ENCODE measurements around the gene DCLK3.

Gene DCLK3, protein sequence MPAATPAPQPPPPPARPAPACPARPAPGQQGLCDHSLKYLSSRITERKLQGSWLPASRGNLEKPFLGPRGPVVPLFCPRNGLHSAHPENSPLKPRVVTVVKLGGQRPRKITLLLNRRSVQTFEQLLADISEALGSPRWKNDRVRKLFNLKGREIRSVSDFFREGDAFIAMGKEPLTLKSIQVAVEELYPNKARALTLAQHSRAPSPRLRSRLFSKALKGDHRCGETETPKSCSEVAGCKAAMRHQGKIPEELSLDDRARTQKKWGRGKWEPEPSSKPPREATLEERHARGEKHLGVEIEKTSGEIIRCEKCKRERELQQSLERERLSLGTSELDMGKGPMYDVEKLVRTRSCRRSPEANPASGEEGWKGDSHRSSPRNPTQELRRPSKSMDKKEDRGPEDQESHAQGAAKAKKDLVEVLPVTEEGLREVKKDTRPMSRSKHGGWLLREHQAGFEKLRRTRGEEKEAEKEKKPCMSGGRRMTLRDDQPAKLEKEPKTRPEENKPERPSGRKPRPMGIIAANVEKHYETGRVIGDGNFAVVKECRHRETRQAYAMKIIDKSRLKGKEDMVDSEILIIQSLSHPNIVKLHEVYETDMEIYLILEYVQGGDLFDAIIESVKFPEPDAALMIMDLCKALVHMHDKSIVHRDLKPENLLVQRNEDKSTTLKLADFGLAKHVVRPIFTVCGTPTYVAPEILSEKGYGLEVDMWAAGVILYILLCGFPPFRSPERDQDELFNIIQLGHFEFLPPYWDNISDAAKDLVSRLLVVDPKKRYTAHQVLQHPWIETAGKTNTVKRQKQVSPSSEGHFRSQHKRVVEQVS

DNA sequence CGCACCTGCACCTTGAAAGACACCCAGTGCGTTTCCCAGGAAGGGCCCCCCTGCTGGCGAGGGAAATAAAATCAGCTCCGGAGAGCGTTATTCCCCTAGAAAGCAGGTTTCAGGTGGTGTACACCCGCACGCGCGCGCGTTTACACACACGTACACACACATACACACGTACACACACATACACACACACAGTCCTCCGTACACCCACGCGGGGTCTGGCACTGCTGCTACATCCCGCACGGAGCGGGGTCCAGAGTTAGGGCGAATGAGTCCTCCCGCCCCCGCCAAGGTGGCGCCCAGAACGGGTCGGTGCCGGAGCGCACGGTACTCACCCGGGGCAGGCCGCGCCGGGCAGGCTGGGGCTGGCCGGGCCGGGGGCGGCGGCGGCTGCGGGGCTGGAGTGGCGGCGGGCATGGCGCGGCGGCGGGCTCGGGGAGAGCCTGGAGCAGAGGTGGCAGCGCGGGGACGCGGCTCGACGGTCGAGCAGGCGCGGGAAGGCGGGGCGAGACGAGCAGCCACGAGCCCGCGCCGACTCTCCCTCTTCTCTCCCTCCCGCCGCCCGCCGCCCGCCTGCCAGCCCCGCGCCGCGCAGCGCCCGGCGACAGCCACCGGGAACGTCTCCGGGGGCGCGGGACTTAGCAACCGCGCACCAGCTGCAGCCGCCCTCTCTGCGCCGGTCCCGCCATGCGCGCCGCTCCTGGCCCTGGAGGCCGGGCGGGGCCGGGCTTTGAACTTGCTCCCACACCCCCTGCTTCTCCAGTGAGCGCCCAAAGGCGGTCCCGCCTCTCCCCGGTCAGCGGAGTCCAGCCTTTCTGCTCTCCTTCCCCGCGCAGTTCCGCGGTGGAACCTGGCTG is at the start of gene DCLK3:
Gene DCLK3, minus strand, starts transcription at position 704 of the 854 bp plus-strand sequence. Its CDS starts 290 bp downstream, at position 414.
- no peak for DNase-seq

DNA sequence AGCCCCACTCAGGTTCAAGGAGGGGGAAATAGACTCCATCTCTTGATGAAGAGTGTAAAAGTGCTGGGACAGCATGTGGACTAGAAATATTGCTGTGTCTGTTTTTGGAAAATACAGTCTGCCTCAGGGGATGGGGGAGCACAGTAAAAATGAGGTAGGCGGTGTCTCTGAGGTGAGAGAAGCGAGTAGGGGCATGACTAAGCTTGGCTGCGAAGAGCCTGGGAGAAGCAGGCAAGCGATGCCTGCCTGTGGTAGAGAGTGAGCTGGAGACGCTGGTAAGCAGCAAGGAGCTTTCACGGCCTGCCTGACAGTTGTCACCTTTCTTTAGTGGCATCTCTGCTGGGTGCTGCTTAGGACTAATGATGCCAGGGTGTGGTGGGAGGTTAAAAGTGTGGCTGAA is 49.0 kb upstream of the DCLK3 start:
- DNase-seq: no peak

DNA sequence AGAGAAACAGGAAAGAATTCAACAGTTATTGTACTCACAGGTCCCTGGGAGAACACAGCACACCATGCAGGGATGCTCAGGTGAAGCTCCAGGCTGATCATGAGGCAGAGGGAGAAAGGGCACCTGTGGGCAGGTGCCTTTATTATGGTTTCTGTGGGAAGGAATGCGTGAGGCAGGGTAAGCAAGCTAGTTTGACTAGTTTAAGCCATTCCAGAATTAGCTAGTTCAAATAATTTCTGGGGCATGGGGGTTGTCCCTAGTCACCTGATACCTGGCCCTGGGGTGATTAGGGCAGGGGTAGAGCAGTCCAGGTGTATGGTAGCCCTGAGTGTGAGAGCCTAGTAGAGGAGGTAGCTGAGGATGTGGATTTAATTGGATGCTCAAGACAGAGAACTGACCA is 47.9 kb upstream of the DCLK3 start:
- no peak for DNase-seq

DNA sequence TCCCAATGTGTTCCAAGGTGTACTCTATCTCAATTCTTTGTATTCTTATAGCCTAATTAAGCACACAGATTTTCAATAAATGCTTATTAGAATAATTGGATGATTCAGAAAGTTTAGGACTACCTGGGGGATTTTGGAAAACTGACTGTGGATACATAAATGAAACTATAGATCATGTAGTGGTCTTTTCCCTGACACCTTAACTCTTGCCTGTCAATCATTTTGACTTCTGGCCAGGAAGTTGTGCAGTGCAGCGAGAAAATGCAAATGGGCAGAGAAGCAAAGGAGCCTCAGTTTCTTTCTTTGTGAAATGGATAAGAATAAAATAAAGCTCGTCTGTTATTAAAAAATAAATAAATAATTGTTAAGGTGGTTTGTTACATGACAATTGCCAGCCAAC is 47.4 kb upstream of the DCLK3 start:
- DNase-seq: no peak

DNA sequence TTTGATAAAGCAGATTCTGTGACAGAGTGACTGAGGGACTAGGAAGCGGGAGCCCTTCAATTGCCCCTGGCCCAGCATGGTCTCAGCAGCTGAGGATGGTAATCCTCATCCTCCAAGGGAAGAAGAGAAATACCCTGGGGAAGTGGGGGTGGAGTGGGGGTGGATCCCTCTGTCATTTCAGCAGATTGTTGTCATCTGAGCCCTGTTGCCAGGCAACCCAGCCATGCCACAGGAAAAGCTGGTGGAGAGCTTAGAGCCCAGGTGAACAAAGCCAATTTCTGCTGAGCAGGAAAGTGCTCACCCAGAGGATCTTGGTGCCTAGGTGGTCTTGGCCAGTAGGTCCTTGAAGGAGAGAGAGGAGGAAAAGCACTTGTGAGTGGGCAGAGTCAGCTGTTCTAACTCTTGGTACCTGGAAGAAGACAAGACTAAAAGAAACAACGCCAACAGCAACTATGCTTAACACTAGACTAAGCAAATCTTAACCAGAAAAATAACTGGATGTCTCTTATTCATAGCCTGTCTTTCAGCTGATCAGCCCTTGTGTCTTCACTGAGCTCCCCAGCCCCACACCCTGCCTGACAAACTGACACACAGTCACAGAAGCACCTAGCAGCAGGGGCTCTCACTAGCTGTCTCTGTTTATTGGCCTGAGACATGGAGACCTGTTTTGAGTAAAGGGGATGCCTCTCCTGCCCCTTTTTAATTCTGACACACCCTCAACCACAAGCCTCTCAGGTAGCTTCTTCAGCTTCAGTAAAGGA is 40.1 kb upstream of the DCLK3 start:
- no peak for DNase-seq

DNA sequence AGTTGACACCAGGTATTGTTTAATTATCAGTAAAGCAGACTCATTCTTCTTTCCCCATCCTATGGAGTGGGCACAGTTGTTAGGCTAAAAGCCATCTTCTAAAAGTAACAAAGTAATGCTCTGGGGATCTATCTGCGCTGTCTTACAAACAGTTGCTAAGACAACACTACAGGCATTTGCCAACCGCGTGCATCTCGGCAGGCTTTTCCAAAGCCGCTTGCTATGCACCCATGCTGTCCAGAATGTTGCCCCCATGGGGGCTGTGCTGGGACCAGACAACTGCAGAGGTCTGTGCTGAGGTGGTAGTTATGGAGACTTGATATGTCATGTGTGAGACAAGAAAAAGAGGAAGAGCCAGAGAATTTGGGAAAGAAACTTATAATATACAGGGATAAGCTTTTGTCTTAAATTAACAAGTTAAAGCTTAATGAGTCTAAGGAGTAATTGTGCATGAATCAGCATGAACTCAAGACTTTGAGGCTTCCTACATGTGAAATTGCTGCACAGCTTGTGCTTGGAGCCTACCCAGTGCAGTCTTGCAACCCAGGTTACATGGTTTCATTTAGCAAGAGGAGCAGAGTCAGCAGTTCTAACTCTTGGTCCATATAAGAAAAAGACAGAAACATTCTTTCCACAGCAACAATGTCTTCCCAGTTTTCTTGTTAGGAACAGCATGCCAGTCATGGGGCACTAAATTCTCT is 38.9 kb upstream of the DCLK3 start:
- DNase-seq: no peak

DNA sequence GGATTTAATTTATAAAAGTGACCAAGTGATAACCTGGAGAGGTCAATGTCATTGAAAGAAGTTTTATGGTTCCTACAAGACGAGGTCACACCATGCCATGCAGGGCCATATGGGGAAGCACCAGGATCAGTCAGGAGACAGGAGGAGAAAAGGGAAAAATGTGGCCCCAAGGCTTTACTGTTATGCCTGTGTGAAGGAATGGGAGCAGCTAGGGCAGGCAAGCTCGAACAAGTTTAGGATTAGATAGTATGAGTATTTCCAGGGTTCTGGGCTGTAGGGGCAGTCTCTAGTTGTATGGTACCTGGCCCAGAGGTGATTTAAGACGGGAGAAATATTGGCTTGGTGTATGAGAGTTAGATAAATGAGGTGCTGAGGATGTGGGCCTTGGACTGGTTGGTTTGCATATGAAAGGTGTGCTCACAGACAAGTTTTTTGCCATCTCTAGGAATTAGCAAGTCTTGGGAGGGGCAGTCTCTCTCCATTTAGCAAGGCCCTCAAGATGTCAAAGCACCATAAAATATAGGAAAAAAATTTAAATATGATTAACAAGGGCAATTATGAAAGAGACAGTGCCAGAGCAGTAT is 36.3 kb upstream of the DCLK3 start:
- no peak for DNase-seq

DNA sequence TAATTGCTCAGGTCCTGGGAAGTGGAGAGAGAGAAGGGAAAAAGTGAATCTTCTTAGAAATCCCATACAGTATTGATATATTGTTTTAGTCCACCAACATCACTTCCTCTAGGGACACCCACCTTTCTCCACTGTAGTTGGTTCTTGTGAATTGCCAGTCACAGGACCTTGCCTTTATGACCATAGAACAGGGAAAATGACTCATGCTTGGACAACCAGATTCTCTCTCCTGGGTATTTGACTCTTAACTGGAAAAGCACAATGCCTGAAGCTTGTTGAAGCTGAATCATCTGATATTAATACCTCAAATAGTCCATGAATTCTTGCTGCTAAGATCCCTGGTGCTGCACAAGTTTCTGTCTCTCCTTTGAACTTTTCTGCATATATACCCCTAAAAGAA is 32.5 kb upstream of the DCLK3 start:
- no peak for DNase-seq

DNA sequence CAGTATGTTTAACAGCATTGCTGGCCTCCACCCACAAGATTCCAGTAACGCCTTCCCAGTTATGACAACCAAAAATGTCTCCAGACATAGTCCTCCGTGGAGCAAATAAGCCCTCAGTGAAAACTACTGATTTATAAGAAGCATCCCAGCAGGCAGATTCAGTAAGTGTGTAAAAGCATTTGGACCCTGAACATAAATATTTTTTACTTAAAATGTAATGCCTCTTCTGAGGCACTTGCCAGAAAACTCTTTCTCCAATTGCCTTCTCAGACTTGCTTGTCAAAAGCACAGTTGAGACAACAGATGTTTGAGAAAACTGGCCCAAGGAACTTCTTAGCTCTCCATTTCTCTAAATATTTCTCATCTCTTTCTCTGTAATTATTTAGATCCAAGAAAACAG is 31.8 kb upstream of the DCLK3 start:
- DNase-seq: no peak

DNA sequence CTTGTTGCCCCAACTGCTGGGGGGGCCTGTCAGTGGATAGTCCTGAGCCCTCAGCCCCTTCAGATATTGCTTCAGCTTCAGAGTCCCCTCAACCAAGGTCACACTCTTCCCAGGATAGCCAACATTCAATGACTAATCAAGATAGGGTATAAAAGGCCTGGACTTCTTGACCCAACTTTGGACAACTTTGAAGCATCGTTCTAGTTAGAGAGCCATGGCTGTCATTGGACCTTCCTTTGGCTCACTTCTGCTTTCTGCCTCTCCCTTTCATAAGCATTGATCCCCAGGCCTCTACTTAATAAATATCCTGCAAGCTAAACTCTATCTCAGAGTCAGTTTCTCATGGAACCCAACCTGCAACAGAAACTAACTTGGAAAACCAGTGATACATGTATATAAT is 31.3 kb upstream of the DCLK3 start:
- DNase-seq: no peak

DNA sequence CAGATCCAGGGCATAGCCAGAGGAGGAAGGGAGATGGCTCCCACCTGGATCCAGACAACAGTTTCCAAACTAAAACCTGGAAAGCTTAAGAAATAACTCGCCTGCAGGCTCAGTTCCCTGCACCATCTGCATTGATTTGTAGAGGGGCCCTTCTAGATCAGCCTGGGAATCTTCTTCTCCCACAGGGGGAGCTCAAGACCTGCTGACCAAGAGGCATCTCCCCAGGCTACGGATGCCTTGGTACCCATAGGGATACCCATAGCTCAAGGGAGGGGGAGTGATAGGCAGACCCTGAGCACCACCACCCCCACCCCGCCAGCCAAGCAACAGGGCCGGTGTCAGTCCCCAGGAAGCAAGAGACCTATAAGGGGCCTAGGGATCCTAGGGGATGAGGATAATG is 28.0 kb upstream of the DCLK3 start:
- no peak for DNase-seq

DNA sequence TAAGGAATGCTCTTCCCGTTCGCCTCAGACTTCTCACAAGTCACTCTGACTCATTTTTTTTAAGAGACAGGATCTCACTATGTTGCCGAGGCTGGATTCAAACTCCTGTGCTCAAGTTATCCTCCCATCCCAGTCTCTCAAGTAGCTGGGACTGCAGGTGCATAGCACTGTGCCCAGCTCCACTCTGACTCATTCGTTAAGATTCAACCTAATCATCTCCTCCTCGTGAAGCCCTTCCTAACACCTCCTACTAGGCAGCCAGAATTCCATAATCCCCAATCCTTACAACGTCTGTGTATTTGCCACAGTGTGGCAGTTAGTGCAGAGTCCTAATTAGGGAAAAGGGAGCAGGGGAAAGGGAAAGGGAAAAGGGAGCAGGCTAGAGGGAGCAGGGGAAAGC is 26.4 kb upstream of the DCLK3 start:
- no peak for DNase-seq

DNA sequence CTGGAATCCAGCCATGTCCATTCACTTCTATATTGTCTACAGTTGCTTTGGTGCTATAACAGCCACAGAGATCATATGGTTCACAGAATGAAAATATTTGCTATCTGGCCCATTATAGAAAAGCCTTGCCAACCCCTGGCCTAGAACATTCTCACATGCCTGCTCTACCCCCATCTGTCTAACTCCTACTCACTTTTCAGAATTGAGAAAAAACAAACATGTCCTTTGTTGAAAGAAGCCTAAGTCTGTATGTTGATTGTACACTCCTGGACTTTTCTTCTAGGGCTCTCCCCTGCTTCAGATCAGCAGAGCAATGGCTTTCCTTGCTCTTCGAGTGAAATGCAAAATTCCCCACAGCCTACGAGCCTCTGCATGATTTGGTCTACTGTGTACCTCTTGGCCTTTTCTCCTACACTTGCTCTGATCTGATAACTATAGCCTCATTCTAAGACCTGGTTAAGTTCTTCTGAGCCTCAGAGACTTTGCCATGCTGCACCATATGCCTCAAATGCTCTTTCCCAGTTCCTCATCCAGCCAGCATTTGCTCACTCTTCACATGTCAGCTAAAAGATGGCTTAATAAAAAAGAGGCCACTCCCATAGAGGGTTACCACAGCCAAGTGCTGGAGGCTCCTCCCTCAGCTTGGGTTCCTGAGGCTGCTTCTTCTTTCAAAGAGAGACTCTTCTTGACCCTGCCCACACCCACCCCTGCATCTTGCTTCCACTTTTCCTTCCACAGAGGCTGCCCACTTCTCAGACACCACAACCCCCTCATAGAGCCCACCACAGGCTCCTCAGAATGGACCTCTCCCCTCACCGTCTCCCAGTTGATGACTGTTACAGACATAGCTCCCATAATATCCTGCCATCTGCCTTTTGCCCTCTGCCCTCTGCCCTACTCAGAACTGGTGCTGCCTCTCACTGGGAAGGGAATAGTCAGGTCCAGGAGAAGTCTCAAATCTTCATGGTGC is 22.9 kb upstream of the DCLK3 start:
- no peak for DNase-seq

DNA sequence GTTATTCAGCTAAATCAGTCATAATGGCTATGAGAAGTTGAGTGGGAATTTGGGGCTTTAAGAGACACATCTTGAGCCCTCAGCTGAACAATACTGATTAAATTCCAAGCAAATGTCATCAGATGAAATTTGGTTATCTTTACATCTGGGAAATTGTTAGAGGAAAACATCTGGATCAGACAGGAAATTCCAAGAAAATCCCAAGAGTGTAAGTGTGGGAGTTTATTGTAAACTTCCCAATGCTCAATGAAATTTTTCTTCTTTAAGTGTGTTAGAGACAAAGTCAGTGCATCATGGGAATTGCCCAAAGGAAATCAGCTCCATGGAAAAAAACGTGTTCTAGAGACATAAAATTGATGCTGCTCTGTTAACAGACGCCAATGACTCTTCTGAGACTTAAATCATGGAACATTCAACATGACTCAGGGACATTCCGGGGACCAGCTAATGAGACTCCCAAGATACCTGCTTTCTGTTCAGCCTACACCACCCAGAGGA is 19.8 kb upstream of the DCLK3 start:
- no peak for DNase-seq

DNA sequence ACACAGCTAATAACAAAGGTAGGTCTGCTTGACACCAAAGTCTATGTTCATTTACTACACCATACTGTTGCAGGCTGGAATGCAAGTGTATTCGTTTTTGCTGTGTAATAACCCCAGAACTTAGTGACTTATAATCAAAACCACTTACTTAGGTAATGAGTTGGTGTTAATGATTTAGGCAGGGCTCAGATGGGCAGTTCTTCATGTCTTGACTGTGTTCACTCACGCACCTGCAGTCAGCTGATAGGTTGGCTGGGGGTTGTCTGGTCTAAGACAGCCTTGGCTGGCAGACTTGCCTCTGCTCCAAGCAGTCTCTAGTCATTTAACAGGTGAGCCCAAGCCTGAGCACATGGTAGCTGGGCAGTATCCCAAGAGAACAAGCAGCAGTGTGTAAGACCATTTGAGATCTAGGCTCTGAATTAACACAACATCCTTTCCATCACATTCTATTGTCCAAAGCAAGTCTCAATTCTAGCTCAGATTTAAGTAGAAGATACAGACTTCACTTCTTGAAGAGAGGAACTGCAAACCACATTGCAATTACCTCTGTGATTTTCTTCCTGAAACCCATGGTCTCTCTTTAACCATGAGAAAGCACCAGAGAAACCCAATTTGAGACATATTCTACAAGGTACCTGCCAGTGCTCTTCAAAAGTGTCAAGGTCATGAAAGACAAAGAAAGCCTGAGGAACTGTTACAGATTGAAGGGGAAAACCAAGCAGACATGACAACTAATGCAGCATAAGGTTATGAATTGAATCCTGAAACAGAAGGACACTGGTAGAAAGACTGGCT is 13.3 kb upstream of the DCLK3 start:
- no peak for DNase-seq

DNA sequence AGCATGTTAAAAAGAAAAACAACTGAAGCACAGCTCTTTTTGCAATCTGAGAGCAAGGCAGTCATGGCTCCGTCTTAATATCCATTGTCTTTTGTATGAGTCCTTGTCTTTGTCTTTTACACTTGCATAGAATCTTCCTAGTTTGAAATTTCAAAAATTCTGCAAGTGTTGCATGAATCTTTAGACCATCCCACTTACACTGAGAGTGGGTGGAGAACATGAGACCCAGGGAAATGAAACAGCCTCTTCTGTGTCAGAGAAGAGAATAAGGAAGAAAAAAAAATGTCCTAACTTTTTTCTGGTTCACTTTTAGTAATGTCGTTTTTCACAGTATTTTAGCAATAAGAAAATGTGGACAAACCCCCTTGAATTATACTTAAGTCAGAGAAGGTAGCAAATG is 12.1 kb upstream of the DCLK3 start:
- no peak for DNase-seq

DNA sequence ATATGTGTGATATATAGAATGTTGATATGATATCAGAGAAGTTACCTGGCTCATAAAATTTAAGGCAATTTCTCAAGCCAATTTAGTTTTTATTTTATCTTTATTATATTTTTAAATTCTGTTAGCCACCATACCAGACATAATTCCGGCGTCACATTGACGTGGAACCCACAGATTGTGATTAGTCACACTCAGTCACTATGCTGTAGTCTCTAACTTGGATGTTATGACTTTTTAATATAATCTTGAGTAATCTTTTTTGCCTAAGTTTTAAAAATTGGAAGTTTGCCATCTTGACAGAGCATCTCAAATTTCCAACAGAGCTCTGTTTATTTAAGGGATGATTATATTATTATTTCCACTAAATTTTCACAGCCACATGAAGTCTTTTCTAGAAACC is 9.7 kb upstream of the DCLK3 start:
- DNase-seq: no peak

DNA sequence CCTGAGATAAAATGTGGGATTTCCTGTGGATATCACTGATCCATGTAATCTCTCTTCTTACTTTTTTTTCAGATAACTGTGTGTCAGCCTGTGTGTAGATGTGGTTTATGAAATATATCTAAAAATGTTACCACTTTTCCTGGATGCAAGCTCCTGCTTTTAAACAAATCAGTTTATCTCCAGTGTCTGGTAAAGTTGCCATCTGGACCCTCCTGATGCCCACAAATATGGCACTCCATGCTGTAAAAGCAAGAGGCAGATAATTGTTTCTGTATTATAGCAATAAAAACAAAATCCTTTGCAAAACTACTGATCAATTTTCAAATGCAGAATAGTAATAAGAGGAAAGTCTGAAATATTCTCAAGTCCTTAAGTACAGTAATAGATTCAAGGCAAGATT is 7.6 kb upstream of the DCLK3 start:
- DNase-seq: no peak

DNA sequence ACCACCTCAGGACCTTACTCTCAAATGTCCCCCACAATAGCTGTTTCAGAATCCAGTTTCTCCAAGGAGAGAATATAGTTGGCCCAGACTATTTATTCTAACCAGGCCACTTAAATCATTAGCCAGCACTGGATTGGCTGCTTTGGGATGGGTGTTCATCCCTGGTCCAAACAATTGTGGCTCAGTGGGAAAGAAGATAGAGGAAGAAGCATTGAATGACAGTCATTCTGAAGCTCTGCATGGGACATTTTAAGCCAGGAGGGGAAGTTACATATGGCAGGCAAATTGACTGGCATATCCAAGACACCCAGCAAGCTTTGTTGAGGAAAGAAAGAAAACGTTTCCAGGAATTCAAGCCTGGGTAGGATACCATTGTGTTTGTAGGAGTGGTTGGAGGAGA is 5.6 kb upstream of the DCLK3 start:
- DNase-seq: no peak

Measured in GF-D8 (cell line).